ENCODE results near the gene SLFN14. TPM values are rescaled to one million over a fixed set of nuclear protein-coding genes. Genes with fewer than 3 reads are reported as not detected.
A peak's percentile ranks its signal among the peaks of the same experiment; 100 is the strongest.
"Not testable (repeated sequence)": the region's sequence is repeated elsewhere in the genome, so short reads cannot be mapped to it uniquely, and the experiment has no call there.

The SLFN14 gene
- total RNA-seq, 3 donors from 2014 or later = not detected

DNA sequence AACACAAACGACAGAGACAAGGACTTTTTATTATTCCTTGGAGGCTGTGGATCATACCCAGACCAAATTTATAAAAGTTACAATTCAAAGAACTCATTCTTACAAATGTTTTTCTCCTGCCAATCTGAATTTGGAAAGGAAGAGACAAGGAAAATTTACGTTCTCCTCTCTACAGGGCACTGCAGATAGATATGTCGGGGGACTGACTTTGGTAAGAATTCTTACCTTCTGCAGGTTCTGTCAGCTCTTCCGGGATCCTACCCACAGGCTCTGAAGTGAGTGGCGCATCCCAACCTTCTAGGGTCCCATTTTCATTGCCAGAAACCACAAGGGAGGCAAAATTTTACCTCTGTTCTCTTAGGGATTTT is 21.0 kb downstream of the SLFN14 start:
- intact Hi-C loops (cut with DNase I; ENCODE audit: low total_unique reads) = loop anchor here (10.0 kb wide), 1 partner anchor 785 kb away; no protein-coding TSS in a partner anchor
- TF ChIP-seq POLR2A (IDR thresholded peaks at IDR 0.05) (no peak), POLR2AphosphoS5 (IDR thresholded peaks at IDR 0.05) (no peak)
- TF ChIP-seq, protein P1, sequence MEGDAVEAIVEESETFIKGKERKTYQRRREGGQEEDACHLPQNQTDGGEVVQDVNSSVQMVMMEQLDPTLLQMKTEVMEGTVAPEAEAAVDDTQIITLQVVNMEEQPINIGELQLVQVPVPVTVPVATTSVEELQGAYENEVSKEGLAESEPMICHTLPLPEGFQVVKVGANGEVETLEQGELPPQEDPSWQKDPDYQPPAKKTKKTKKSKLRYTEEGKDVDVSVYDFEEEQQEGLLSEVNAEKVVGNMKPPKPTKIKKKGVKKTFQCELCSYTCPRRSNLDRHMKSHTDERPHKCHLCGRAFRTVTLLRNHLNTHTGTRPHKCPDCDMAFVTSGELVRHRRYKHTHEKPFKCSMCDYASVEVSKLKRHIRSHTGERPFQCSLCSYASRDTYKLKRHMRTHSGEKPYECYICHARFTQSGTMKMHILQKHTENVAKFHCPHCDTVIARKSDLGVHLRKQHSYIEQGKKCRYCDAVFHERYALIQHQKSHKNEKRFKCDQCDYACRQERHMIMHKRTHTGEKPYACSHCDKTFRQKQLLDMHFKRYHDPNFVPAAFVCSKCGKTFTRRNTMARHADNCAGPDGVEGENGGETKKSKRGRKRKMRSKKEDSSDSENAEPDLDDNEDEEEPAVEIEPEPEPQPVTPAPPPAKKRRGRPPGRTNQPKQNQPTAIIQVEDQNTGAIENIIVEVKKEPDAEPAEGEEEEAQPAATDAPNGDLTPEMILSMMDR (IDR thresholded peaks at IDR 0.05) = no peak
- peak overlapping the region in 1 of 2 donors; percentile 16 for H3K27ac ChIP-seq

DNA sequence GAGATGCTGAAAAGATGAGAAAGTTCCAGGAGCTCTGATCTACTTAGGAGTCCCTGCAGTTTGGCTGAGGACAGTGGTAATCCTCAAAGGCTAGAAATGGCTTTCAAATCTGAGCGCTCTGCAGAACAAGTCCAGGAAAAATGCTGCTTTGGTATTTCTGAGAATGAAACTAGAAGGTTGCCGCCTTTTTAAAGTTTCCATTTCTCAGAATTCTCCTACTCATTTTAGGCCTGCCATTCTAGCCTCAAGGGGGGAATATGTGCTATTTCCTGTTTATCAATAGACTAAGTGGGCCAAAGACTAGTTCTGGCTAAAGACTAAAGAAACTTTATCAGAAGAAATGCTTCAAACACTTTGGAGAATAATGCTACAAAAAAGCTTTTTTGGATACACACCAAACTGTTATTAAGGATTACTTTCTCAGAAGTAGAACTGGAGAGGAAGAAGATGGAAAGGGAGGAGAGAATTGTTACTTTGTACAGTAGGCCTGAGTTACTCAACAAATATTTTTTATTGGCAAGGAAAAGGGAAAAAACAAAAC is 22.9 kb downstream of the SLFN14 start, which contains the start of gene SLFN12L:
TSS of gene SLFN12L (minus strand) at position 78 of the 541 bp plus-strand sequence. CDS start 15,314 bp downstream, outside the sequence.
- no peaks in the 10 kb centered on the region for H3K4me1 ChIP-seq
- H3K9me3 ChIP-seq = no peaks in the 10 kb centered on the region
- no peaks in the 10 kb centered on the region for H3K36me3 ChIP-seq
- TF ChIP-seq, protein P1 (IDR thresholded peaks at IDR 0.05) = no peak
- TF ChIP-seq POLR2AphosphoS5 (IDR thresholded peaks at IDR 0.05) (no peak), POLR2A (IDR thresholded peaks at IDR 0.05) (no peak)
- intact Hi-C loops (cut with DNase I; ENCODE audit: low total_unique reads) = no loop called here
- H3K4me3 ChIP-seq = peak within 1 kb of the TSS in 1 of 3 donors; percentile 10
- no peak for DNase-seq (ENCODE audit: low spot score in 2 of 2)
- H3K27me3 ChIP-seq = no peaks in the 10 kb centered on the region
- H3K27ac ChIP-seq = peak within 1 kb of the TSS; percentile 45 to 71

More for the DNA sequence above, 21.0 kb downstream of the SLFN14 start:
- Histone ChIP-seq H3K4me1 (no peaks in the 10 kb centered on the region), H3K9me3 (no peaks in the 10 kb centered on the region), H3K27me3 (no peaks in the 10 kb centered on the region), H3K36me3 (no peaks in the 10 kb centered on the region), H3K4me3 (peak overlapping the region in 1 of 3 donors; percentile 33)
- DNase-seq (ENCODE audit: low spot score in 2 of 2) = no peak

DNA sequence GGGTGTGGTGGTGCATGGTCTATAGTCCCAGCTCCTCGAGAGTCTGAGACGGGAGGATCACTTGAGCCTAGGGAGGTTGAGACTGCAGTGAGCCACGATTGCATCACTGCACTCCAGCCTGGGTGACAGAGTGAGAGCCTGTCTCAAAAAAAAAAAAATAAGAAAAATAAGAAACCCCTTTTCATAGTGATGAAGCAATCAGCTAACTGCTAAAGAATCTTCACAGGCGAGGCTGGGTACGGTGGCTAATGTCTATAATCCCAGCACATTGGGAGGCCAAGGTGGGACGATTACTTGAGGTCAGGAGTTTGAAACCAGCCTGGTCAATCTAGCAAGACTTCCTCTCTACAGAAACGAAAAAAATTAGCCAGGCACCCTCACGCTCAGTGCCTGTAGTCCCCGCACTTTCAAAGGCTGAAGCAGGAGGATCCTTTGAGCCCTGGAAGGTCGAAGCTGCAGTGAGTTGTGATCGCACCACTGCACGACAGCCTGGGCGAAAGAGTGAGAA is 23.9 kb downstream of the SLFN14 start:
- Histone ChIP-seq H3K27me3 (no peaks in the 10 kb centered on the region), H3K9me3 (no peaks in the 10 kb centered on the region), H3K36me3 (no peaks in the 10 kb centered on the region), H3K27ac (peak overlapping the region; percentile 45 to 71), H3K4me3 (no peak overlapping the region), H3K4me1 (no peaks in the 10 kb centered on the region)
- TF ChIP-seq POLR2AphosphoS5 (IDR thresholded peaks at IDR 0.05) (no peak), POLR2A (IDR thresholded peaks at IDR 0.05) (no peak)
- TF ChIP-seq, protein P1 (IDR thresholded peaks at IDR 0.05) = no peak
- DNase-seq (ENCODE audit: low spot score in 2 of 2) = no peak
- intact Hi-C loops (cut with DNase I; ENCODE audit: low total_unique reads) = no loop called here

GRCh38 chr17:35535406-35535805 is 25.2 kb downstream of the SLFN14 start:
- H3K4me3 ChIP-seq; H3K27me3 ChIP-seq; H3K4me1 ChIP-seq; H3K36me3 ChIP-seq; H3K9me3 ChIP-seq; H3K27ac ChIP-seq; intact Hi-C loops (cut with DNase I; ENCODE audit: low total_unique reads); DNase-seq (ENCODE audit: low spot score in 2 of 2): not testable (repeated sequence)

- Histone ChIP-seq H3K27ac (no peak overlapping the region), H3K36me3 (no peaks in the 10 kb centered on the region), H3K4me3 (no peak overlapping the region), H3K27me3 (no peaks in the 10 kb centered on the region), H3K4me1 (no peaks in the 10 kb centered on the region), H3K9me3 (no peaks in the 10 kb centered on the region)
- no peak for DNase-seq (ENCODE audit: low spot score in 2 of 2)
- no peak for TF ChIP-seq POLR2AphosphoS5 (IDR thresholded peaks at IDR 0.05)
- no peak for TF ChIP-seq POLR2A (IDR thresholded peaks at IDR 0.05)
- TF ChIP-seq, protein P1 (IDR thresholded peaks at IDR 0.05) = no peak
- intact Hi-C loops (cut with DNase I; ENCODE audit: low total_unique reads) = no loop called here
These were observed 26.0 kb downstream of the SLFN14 start for GRCh38 chr17:35534576-35535093.

Data from breast epithelium (tissue), 4 donors.